ENCODE measurements around the gene THSD7A.

The THSD7A gene

GRCh38 chr7:11727864-11728263, 104.1 kb downstream of the THSD7A start:
- H3K4me3 ChIP-seq (ENCODE audit: low read length): no peak overlapping the region
- no peak for TF ChIP-seq CTCF (conservative IDR thresholded peaks at IDR 0.05; ENCODE audit: low read depth, low read length)
- no peak for DNase-seq (ENCODE audit: low read depth)

GRCh38 chr7:11726794-11727155, 105.2 kb downstream of the THSD7A start:
- no peak overlapping the region for H3K4me3 ChIP-seq (ENCODE audit: low read length)
- no peak for DNase-seq (ENCODE audit: low read depth)
- no peak for TF ChIP-seq CTCF (conservative IDR thresholded peaks at IDR 0.05; ENCODE audit: low read depth, low read length)

- no peak overlapping the region for H3K4me3 ChIP-seq (ENCODE audit: low read length)
- no peak for TF ChIP-seq CTCF (conservative IDR thresholded peaks at IDR 0.05; ENCODE audit: low read depth, low read length)
- DNase-seq (ENCODE audit: low read depth): no peak
Measured at GRCh38 chr7:11726001-11726793, 105.8 kb downstream of the THSD7A start.

GRCh38 chr7:11716185-11716584, 115.8 kb downstream of the THSD7A start:
- TF ChIP-seq CTCF (conservative IDR thresholded peaks at IDR 0.05; ENCODE audit: low read depth, low read length): no peak
- no peak overlapping the region for H3K4me3 ChIP-seq (ENCODE audit: low read length)
- DNase-seq (ENCODE audit: low read depth): no peak

- no peak for TF ChIP-seq CTCF (conservative IDR thresholded peaks at IDR 0.05; ENCODE audit: low read depth, low read length)
- no peak for DNase-seq (ENCODE audit: low read depth)
- H3K4me3 ChIP-seq (ENCODE audit: low read length): no peak overlapping the region
Measured at GRCh38 chr7:11714676-11715075, 117.3 kb downstream of the THSD7A start.

- TF ChIP-seq CTCF (conservative IDR thresholded peaks at IDR 0.05; ENCODE audit: low read depth, low read length): no peak
- DNase-seq (ENCODE audit: low read depth): no peak
- H3K4me3 ChIP-seq (ENCODE audit: low read length): no peak overlapping the region
Measured at GRCh38 chr7:11714205-11714604, 117.8 kb downstream of the THSD7A start.

- DNase-seq (ENCODE audit: low read depth): no peak
- no peak overlapping the region for H3K4me3 ChIP-seq (ENCODE audit: low read length)
- no peak for TF ChIP-seq CTCF (conservative IDR thresholded peaks at IDR 0.05; ENCODE audit: low read depth, low read length)
Measured at GRCh38 chr7:11713352-11713751, 118.6 kb downstream of the THSD7A start.

All from retinal pigment epithelial cell (primary cell).